Activated CD4-positive, alpha-beta T cell treated with anti-CD3 and anti-CD28 coated beads for 36 hours (primary cell): Measurements from ENCODE around the gene OTOA. TPM values are rescaled to one million over a fixed set of nuclear protein-coding genes. Genes with fewer than 3 reads are reported as not detected.

Source experiments
- ATAC-seq: fragments of 200-7000 bp; cut with Tn5 transposase; one replicate; pipeline ENCODE4 v1.10.0; 2021; ENCODE audit warnings: mild to moderate bottlenecking, moderate library complexity
- CTCF ChIA-PET: fragments of 350-600 bp; sonication (Branson Sonifier 250); formaldehyde crosslinking; loops from one replicate; lab custom pipeline; 2021; ENCODE audit warnings: antibody characterized with exemption; lab: Charles Lee
- POLR2A ChIA-PET: fragments of 350-600 bp; sonication (Branson Sonifier 250); formaldehyde crosslinking; loops from one replicate; lab custom pipeline; 2021; ENCODE audit warnings: antibody characterized with exemption, inconsistent platforms; lab: Charles Lee
- DNase-seq: peaks from one replicate; pipeline ENCODE4 v3.0.0-alpha.2; 2020
- H3K27ac Mint-ChIP-seq: one replicate; pipeline ENCODE4 v1.8.0; 2021; ENCODE audit warnings: mixed read lengths
- H3K27me3 Mint-ChIP-seq: one replicate; pipeline ENCODE4 v1.8.0; 2021; ENCODE audit warnings: mixed read lengths
- H3K36me3 Mint-ChIP-seq: one replicate; pipeline ENCODE4 v1.8.0; 2021; ENCODE audit warnings: low read depth, mixed read lengths
- H3K4me1 Mint-ChIP-seq: one replicate; pipeline ENCODE4 v1.8.0; 2021; ENCODE audit warnings: mixed read lengths
- H3K4me3 Mint-ChIP-seq: one replicate; pipeline ENCODE4 v1.8.0; 2021; ENCODE audit warnings: mild to moderate bottlenecking, moderate library complexity, mixed read lengths
- H3K9me3 Mint-ChIP-seq: one replicate; pipeline ENCODE4 v1.8.0; 2021; ENCODE audit warnings: low read depth, mixed read lengths
- intact Hi-C, 2 experiments: fragments of 100-400 bp; cut with DNase I in 1 of 2; cut with micrococcal nuclease in 1 of 2; formaldehyde crosslinking; loops; one replicate each; pipeline versions ENCODE4 v1.14.2 to v1.15.1; 2022 to 2024; cut with DNase I, micrococcal nuclease
- total RNA-seq, 2 experiments: library from RNA; stranded (reverse); gene quantifications; one replicate each; pipeline ENCODE4 v1.2.3, GENCODE V29; 2021

OTOA gene
- total RNA-seq, 2 experiments from 2014 or later: 0.07 TPM; not detected in 1

- peaks cover 7% of the 10 kb centered on the region for H3K36me3 Mint-ChIP-seq
- H3K4me1 Mint-ChIP-seq: peaks cover 49% of the 10 kb centered on the region
- POLR2A ChIA-PET: no interaction called here
- no peak for ATAC-seq
- intact Hi-C loops: no loop called here
- H3K4me3 Mint-ChIP-seq: no peak overlapping the region
- H3K27ac Mint-ChIP-seq: no peak overlapping the region
- no peaks in the 10 kb centered on the region for H3K27me3 Mint-ChIP-seq
- CTCF ChIA-PET: interaction anchor here (0.8 to 1.3 kb wide), 3 partner anchors 55 to 88 kb away, joined by 3 to 6 read pairs (median 5); no protein-coding TSS in a partner anchor
- H3K9me3 Mint-ChIP-seq: no peaks in the 10 kb centered on the region
- no peak for DNase-seq
Measured at GRCh38 chr16:21651515-21651914, 12.3 kb upstream of the OTOA start.

DNA sequence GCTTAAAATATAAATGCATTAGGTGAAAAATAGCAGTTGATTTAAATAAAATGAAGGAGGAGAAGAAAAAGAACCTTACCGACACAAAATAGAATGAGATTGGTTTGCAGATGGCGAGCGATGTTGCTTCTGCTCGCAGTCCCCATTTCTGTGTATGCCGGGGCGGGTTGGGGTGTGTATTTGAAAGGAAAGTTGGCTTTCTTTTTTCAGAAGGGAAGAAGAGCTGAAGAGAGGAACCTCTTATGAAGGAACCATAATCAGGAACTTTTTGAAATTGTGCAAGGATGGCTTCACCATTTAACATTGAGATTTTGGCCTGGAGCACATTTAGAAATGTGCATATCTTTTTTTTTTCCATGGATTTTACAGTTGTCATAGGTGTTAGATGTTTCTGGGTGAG, 11.3 kb upstream of the OTOA start, which contains the start of gene IGSF6:
IGSF6 (minus strand) TSS at position 156 of the 400 bp plus-strand sequence; CDS start at position 146, 10 bp downstream.
- Mint-ChIP-seq H3K4me3 (no peak within 1 kb of the TSS), H3K36me3 (peaks cover 7% of the 10 kb centered on the region), H3K27ac (peak within 1 kb of the TSS; percentile 5), H3K9me3 (no peaks in the 10 kb centered on the region), H3K27me3 (no peaks in the 10 kb centered on the region), H3K4me1 (peaks cover 49% of the 10 kb centered on the region)
- CTCF ChIA-PET: interaction anchor here (0.7 to 1.3 kb wide), 2 partner anchors 56 to 58 kb away, joined by 3 to 6 read pairs; no protein-coding TSS in a partner anchor
- ATAC-seq: no peak
- intact Hi-C loops: no loop called here
- POLR2A ChIA-PET: no interaction called here
- DNase-seq: no peak

DNA sequence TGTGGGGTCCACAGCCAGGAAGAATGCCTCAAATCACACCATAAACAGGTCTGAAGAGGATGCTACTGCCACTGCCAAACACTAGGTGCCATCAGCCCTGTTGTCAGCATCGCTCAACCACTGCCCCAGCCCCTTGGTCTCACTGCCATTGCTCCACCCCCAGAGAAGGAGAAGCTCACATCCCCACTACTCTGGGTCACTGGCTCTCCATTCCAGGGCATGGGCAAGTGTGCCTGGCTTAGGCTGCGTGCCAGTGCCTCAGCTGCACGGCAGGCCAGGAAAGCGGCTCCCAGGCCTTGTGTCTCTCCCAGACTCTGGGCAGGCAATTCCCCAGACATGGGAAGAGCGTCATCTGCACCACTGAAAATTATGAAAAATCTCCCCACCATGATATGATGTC, 10.2 kb upstream of the OTOA start:
- H3K4me3 Mint-ChIP-seq: no peak overlapping the region
- CTCF ChIA-PET: interaction anchor here (1.3 kb wide), 1 partner anchor 55 kb away, joined by 3 read pairs; no protein-coding TSS in a partner anchor
- peaks cover 7% of the 10 kb centered on the region for H3K36me3 Mint-ChIP-seq
- no peak for DNase-seq
- POLR2A ChIA-PET: no interaction called here
- H3K9me3 Mint-ChIP-seq: no peaks in the 10 kb centered on the region
- intact Hi-C loops: no loop called here
- ATAC-seq: no peak
- H3K27ac Mint-ChIP-seq: no peak overlapping the region
- H3K4me1 Mint-ChIP-seq: peaks cover 44% of the 10 kb centered on the region
- H3K27me3 Mint-ChIP-seq: no peaks in the 10 kb centered on the region

GRCh38 chr16:21654466-21654865, 9.3 kb upstream of the OTOA start:
- CTCF ChIA-PET: interaction anchor here (1.3 kb wide), 1 partner anchor 54 kb away, joined by 3 read pairs; no protein-coding TSS in a partner anchor
- intact Hi-C loops: no loop called here
- ATAC-seq: no peak
- Mint-ChIP-seq H3K4me1 (peaks cover 36% of the 10 kb centered on the region), H3K9me3 (no peaks in the 10 kb centered on the region), H3K27ac (no peak overlapping the region), H3K27me3 (no peaks in the 10 kb centered on the region), H3K4me3 (no peak overlapping the region), H3K36me3 (peaks cover 7% of the 10 kb centered on the region)
- DNase-seq: no peak
- POLR2A ChIA-PET: no interaction called here

GRCh38 chr16:21654881-21655280, 8.9 kb upstream of the OTOA start:
- POLR2A ChIA-PET: no interaction called here
- Mint-ChIP-seq H3K36me3 (peaks cover 7% of the 10 kb centered on the region), H3K4me1 (peaks cover 34% of the 10 kb centered on the region), H3K27me3 (no peaks in the 10 kb centered on the region), H3K4me3 (no peak overlapping the region), H3K27ac (no peak overlapping the region), H3K9me3 (no peaks in the 10 kb centered on the region)
- DNase-seq: no peak
- ATAC-seq: no peak
- CTCF ChIA-PET: interaction anchor here (1.3 kb wide), 1 partner anchor 54 kb away, joined by 3 read pairs; no protein-coding TSS in a partner anchor
- intact Hi-C loops: loop anchor here in 1 of 2 experiments (5.0 kb wide), 1 partner anchor 532 kb away; no protein-coding TSS in a partner anchor

DNA sequence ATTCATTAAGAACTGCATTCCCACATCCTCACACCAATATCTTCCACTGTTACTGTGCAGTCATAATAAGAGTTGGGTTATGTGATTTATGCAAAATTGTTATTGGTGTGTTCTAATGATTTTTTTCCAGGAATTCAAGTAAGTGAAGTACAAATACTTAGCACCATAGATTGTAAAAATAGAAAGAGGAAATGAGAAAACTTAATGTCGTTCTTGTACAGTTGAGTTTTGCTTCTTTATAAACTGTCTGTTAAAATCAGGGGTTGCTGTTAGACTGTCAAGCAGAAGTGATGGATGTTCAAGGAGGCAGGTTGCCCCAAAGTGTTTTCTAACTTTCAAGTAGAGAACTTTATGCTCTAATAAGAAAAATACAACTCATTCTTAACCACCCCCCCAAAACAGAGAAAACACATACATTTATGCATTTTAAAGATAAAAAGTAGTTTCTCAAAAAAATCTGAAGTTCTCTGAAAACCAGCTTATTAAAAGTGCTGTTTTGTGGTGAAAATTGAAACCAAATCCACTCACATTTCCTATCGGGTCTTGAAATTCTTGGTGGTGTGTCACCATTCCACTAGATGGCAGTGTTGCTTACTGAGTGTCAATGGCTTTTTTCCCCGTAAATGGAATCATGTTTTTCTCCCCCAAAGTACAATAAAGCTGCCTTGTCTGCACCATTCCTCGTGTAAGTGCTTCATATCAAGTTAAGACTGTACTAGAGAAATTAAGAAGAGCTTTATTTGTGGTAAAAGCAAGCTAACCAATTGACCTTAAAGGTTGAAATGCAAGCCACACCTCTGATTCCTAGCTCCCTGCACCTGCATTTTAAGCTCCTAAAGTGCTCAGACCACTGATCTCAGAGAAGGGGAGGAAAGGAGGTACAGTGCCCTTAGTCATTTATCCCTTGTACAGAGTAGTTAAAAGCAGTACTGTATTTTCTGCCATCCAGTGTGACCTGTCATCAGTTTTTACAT, 6.7 kb upstream of the OTOA start:
- Mint-ChIP-seq H3K9me3 (no peaks in the 10 kb centered on the region), H3K36me3 (peaks cover 7% of the 10 kb centered on the region), H3K27me3 (no peaks in the 10 kb centered on the region), H3K4me3 (no peak overlapping the region), H3K4me1 (peaks cover 41% of the 10 kb centered on the region), H3K27ac (no peak overlapping the region)
- ATAC-seq (no peak), DNase-seq (peak; percentile 40)
- ChIA-PET CTCF (interaction anchor here (0.5 to 2.4 kb wide), 38 partner anchors 9 to 1893 kb away, joined by 3 to 48 read pairs (median 5); partner anchors contain the start of gene METTL9), POLR2A (interaction anchor here (0.6 kb wide), 1 partner anchor 28 kb away, joined by 3 read pairs; no protein-coding TSS in a partner anchor)
- intact Hi-C loops: loop anchor here (1.0 to 5.0 kb wide), 2 partner anchors 51 to 530 kb away; no protein-coding TSS in a partner anchor

- H3K27me3 Mint-ChIP-seq: no peaks in the 10 kb centered on the region
- H3K4me1 Mint-ChIP-seq: peaks cover 41% of the 10 kb centered on the region
- intact Hi-C loops: loop anchor here in 1 of 2 experiments (5.0 kb wide), 1 partner anchor 528 kb away; no protein-coding TSS in a partner anchor
- DNase-seq (no peak), ATAC-seq (no peak)
- H3K4me3 Mint-ChIP-seq: no peak overlapping the region
- no peaks in the 10 kb centered on the region for H3K9me3 Mint-ChIP-seq
- H3K36me3 Mint-ChIP-seq: peaks cover 7% of the 10 kb centered on the region
- ChIA-PET POLR2A (no interaction called here), CTCF (interaction anchor here (1.2 to 2.4 kb wide), 2 partner anchors 12 to 25 kb away, joined by 3 to 48 read pairs; no protein-coding TSS in a partner anchor)
- no peak overlapping the region for H3K27ac Mint-ChIP-seq
Measured at GRCh38 chr16:21659124-21659523, 4.6 kb upstream of the OTOA start.

- CTCF ChIA-PET: interaction anchor here (0.6 to 1.8 kb wide), 3 partner anchors 8 to 413 kb away, joined by 3 to 9 read pairs (median 3); no protein-coding TSS in a partner anchor
- POLR2A ChIA-PET: no interaction called here
- Mint-ChIP-seq H3K4me3 (no peak overlapping the region), H3K4me1 (peaks cover 18% of the 10 kb centered on the region), H3K9me3 (no peaks in the 10 kb centered on the region), H3K27me3 (no peaks in the 10 kb centered on the region), H3K27ac (no peak overlapping the region), H3K36me3 (no peaks in the 10 kb centered on the region)
- intact Hi-C loops: no loop called here
- no peak for ATAC-seq
- no peak for DNase-seq
Measured at GRCh38 chr16:21664801-21665492, 1.2 kb downstream of the OTOA start.

GRCh38 chr16:21666772-21667171, 3.0 kb downstream of the OTOA start:
- Mint-ChIP-seq H3K36me3 (no peaks in the 10 kb centered on the region), H3K27ac (no peak overlapping the region), H3K4me1 (peaks cover 7% of the 10 kb centered on the region), H3K4me3 (no peak overlapping the region), H3K27me3 (peaks cover 3% of the 10 kb centered on the region), H3K9me3 (no peaks in the 10 kb centered on the region)
- no peak for ATAC-seq
- intact Hi-C loops: no loop called here
- ChIA-PET POLR2A (no interaction called here), CTCF (interaction anchor here (0.6 to 2.1 kb wide), 3 partner anchors 10 to 43 kb away, joined by 3 to 9 read pairs (median 8); no protein-coding TSS in a partner anchor)
- no peak for DNase-seq

- H3K27ac Mint-ChIP-seq: no peak overlapping the region
- ChIA-PET CTCF (interaction anchor here (1.4 to 2.1 kb wide), 2 partner anchors 10 to 15 kb away, joined by 8 read pairs; no protein-coding TSS in a partner anchor), POLR2A (no interaction called here)
- intact Hi-C loops: no loop called here
- H3K9me3 Mint-ChIP-seq: no peaks in the 10 kb centered on the region
- H3K36me3 Mint-ChIP-seq: no peaks in the 10 kb centered on the region
- H3K4me1 Mint-ChIP-seq: peaks cover 4% of the 10 kb centered on the region
- ATAC-seq (no peak), DNase-seq (no peak)
- peaks cover 3% of the 10 kb centered on the region for H3K27me3 Mint-ChIP-seq
- H3K4me3 Mint-ChIP-seq: no peak overlapping the region
Measured at GRCh38 chr16:21667575-21667974, 3.8 kb downstream of the OTOA start.

- Mint-ChIP-seq H3K36me3 (no peaks in the 10 kb centered on the region), H3K27ac (no peak overlapping the region), H3K4me1 (no peaks in the 10 kb centered on the region), H3K9me3 (peaks cover 2% of the 10 kb centered on the region), H3K27me3 (peaks cover 3% of the 10 kb centered on the region), H3K4me3 (no peak overlapping the region)
- no peak for DNase-seq
- ChIA-PET POLR2A (no interaction called here), CTCF (no interaction called here)
- intact Hi-C loops: no loop called here
- ATAC-seq: no peak
Measured at GRCh38 chr16:21673469-21673868, 9.7 kb downstream of the OTOA start.
